Stimulated activated CD8-positive, alpha-beta memory T cell treated with anti-CD3 and anti-CD28 coated beads, Interleukin-7, amount 100 ng/mL, for 24 hours (primary cell): ENCODE results near the gene CCKAR.

Experiments
- DNase-seq: peaks from one replicate; pipeline ENCODE4 v3.0.0-alpha.2; 2020; ENCODE audit warnings: low read depth

The CCKAR gene

DNA sequence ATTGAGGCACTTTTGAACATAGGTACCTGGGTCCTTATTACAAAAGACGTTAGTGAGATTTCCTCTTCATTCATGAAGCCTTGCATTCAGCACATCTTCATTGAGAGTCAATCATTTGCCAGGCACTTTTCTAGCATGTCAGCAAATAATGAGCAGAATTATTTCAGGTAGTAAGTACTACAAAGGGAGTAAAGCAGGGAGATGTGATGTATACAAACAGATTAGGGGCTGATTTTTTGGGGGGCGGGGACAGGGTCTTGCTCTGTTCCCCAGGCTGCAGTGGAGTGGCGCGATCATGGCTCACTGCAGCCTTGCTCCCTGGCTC, 638 bp upstream of the CCKAR start:
- no peak for DNase-seq

DNA sequence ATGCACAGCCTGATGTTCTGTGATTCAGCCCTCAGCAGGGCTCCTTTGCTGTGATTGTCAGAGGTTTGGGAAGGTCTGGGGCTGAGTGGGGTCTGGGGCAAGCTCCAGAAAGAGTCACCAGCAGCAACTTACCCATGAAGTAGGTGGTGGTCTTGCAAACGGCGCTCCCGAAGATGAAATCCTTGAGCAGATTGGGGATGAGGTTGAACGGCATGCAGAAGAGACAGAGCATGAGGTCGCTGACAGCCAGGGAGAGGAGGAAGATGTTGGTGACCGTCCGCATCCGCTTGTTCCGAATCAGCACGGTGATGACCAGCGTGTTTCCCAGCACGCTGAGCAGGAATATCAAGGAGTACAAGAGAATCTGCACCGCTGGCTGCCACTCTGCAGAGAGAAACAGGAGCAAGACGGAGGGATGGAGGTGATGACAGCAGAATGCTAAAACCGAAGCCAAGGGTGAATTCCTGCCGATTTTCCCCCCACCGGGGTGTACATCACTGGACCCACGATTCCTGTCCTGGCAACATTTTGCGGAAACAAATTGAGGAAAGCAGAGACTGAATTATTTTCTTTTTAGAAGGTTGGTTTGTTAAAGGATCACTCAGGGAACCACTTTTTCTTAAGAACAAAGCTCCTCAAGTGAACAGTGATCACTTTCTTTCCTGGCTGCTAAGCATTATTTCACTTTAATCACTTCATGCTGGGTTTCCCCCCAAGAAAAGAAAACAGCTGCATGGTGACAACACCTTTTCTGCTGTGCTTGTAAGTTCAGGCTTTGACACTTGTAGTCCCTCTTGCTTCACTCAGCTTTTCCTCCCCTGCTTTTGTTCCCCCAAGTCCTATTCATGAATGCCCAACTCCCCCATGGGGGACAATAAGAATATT, 941 bp downstream of the CCKAR start:
- DNase-seq, result no peak

DNA sequence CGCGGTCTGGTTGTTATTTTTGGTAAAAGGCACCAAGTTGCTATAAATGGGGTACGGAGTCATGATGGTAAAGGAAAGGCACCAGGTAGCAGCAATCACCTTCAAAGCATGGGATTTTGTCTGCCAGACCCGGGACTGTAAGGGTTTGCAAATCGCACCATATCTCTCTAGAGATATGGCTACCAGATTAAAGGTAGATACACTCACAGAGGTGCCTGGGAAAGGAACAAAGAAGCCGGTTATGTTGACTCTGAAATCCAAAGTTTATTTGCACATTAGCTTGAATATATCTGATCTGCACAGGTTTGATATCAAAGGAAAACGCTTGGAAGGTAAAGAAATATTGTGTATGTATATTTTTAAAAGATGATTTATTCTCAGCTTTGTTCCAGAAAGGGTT, 4.6 kb downstream of the CCKAR start:
- DNase-seq, result no peak

DNA sequence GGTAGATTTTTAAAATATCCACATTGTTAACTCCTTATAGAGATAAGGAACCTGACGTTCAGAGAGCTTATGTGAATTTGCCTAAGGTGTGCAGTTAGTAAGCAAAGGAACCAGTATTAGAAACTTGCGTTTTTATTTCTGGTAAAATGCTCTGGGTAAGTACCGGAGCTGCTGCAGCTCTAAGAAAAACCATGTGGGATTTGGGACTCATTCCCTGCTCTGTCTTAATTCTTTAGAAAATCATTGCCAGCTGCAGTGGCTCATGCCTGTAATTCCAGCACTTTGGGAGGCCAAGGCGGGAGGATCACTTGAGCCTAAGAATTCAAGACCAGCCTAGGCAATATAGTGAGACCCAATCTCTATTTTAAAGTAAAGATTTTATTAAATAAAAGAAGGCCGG, 5.8 kb downstream of the CCKAR start:
- no peak for DNase-seq

DNA sequence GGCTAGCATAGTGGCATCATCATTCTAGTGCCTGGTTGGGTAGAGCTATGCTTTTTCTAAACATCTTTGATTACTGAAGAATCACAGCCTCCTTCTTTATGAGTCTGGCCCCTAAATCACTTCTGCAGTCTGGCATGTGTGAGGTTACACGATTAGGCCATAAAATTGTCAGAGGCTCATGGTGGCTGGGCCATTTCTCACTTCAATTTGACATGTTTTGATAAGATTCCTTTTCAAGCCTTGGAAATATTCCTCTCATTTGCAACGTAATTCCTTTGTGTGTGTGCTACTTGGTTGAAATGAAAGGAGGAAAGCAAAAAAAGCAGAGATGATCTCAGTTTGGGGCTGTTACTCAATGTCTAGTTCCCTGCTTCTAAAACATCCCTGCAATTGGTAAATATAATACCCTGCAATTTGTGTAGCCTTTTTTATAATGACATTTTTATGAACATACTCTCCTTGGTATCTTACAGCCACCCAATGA, 6.2 kb downstream of the CCKAR start:
- no peak for DNase-seq

DNA sequence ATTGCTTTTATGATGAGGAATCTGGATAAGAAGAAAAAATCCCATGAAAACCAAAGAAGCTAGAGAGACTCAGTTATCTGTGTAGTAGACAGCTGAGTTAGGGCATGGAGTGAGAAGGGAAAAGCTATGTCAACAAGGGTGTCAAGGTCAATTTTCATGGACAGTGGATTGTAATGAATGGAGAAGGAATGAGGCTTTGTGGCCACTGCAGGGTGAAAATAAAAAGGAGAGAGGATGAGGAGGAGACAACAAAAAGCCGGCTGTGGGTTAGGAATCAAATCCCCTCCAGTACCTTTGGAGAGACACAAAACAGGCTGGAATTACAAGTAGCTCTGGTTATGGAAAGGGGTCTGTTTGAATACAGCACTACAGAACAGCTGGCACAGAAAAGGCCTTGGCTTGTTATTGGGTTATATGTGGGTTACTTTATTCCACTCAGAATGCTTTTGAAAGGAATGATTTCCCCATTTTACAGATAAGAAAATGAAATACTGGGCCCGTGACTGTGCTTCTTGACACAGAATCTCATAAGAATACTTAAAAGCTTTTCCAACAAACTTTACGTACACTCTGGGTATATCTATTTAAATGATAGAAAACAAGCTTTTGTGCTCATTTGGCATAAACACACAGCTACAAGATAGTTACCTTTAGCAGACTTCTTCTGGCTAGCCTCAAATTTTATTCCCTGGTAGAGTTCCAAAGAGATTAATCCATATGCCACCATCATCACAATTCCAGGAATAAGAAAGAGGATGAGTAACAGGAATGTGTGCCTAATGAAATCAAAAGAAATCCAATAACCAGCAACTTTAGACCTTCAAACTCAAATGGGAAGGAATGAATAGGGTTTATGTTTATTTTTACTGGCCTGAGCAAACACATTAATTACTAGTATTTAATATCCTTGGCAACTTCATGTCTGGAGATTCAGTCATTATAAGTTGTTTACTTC, 7.5 kb downstream of the CCKAR start:
- no peak for DNase-seq

DNA sequence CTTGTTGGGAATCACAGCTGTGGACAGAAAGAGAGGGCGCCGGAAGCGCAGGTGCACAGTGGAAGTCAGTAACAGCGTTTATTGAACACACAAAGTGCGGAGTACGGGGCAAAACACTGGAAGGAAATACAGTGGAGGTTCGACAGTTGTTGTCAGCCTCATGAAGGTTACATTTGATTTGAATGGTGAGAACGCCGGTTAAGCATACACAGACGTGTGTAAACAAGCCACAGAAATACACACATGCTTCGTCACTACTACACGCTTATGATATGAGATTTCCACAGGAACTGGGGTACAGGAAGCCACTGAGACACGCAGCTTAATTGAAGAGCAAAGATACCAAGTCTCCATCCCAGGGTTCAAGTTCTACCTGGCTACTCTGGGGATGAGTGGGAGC, 12.0 kb downstream of the CCKAR start:
- no peak for DNase-seq

DNA sequence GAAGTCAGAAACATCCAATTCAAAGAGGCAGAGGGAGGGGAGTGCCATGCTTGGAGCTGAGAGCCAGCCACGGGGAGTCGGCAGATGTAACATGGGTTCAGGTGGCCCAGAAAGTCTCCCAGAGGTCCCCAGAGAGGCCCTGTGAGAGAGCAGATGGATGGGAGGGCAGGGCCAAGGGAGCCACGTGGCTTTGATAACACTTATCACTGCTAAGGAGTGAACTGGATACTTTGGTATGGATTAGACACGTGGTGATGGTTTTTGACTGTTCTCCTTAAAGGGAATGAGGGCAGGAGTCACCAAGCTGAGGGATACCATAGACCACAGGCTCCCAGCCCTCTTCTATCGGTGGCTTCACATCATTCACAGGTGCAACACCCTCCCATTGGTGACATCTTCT, 13.7 kb downstream of the CCKAR start:
- no peak for DNase-seq

DNA sequence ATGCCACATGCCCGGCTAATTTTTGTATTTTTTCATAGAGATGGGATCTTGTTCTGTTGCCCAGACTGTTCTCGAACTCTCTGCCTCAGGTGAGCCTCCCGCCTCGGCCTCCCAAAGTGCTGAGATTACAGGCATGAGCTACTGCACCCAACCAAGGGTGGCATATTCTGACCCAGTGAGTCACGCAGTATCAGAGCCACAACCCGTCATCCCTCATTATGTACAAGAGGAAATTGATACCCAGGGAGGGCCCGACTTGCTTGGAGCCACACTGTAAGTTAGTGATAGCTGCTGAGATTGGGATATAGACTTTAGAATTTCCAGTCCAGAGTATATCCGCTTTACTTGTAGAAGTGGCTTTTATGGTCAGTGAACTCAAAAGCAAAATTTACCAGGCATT, 14.6 kb downstream of the CCKAR start:
- no peak for DNase-seq

DNA sequence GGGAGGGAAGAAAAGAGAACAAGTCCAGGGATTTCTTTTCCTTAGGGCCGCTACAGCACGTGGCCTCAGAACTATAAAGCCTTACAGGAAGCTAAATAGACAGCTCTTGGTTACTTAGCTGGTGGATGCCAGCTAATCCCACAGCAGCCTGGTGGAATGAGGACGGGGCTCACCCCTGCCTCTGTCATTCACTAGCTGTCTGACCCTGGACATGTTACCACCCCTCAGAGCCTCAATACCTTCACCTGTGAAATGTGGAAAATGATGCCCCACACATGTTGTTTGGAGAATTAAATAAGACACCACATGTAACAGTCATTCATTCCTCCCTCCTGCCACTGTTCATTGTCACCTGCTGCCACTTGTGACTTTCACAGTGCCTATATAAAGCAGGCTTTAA, 15.7 kb downstream of the CCKAR start:
- DNase-seq, result no peak

DNA sequence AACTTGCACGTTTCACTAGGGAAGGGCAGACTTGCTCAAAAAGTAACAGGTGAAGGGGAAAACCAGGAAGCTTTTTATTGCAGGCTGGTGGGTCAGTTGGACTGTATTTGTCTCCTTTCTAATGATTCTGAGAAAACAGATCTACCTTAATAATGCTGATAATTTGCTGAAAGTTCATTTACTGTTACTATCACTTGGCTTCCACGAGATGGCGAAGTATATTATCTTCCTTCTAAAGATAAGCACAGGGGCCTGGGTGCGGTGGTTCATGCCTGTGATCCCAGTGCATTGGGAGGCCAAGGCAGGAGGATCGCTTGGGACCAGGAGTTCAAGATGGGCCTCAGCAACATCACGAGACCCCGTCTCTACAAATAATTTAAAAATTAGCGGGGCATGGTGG, 16.4 kb downstream of the CCKAR start:
- no peak for DNase-seq

DNA sequence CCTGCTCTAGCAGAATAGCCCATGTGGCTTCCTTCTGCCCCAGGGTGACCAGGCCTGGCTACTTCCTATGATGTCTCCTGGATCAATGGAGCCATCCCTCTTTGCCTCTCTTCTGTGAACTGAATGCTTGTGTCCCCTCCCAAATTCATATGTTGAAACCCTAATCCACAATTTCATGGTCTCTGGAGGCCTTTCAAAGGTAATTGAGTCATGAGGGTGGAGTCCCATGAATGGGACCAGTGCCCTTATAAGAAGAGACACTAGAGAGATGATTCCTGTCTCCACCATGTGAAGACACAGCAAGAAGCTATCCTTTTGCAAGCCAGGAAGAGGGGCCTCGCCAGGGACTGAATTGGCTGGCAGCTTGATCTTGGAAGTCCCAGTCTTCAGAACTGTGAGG, 18.4 kb downstream of the CCKAR start:
- no peak for DNase-seq

DNA sequence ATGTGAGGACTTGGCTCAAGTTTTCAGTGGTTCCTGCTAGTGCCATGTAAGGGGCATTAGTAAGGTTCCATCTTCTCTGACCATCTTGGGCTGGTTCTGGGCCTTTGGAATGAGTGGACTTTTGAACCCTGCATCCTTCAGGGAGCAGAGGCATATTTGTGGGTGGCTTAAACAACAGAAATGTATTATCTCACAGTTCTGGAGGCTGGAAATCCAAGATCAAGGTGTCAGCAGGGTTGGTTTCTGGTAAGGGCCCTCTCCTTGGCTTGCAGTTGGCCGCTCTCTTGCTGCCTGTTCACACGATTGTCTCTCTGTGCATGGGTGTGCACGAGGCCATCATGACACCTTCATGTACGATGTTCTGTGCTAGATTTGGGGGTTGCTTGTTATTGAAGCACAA, 21.3 kb downstream of the CCKAR start:
- DNase-seq, result no peak

DNA sequence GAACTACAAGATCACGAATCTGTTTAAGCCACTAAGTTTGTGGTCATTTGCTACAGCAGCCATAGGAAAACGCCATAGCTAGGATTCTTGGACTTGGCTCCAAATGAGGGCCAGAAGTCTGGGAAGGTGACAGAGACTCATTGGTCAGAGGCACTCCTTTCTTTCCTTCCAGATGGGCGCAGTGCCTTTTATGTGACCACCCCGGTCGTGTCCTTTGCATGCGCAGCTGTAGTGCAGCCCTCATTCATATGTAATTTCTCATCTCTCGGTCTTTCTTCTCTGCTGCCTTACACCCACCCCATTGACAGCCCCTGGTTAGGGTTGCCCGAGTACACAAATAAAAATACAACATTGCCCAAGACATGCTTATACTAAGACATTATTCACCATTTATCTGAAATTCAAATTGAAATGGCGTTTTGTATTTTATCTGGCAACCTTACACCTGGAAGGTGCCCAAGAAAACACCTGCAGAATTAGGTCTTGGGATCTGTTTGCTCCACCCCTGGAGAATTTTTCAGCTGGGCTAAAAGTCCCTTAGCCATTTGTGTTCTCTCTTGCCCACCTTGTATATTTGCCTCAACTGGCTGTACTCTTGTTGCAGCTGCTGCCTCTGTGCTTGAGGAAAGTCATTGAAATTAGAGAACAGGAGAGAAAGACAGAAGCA, 21.9 kb downstream of the CCKAR start:
- DNase-seq, result no peak

DNA sequence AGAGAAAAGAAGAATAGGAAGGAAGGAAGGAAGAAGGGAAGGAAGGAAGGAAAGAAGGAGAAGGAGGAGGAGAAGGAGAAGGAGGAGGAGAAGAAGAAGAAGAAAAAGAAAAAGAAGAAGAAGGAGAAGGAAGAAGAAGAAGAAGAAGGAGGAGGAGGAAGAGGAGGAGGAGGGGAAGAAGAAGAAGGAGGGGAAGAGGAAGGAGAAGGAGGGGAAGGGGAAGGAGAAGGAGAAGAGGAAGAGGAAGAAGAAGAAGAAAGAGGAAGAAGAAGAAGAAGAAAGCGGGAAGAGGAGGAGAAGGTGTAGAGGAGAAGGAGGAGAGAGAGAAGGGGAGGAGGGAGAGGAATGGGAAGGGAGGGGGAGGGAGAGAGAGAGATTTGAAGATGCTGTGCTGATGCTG, 22.6 kb downstream of the CCKAR start:
- DNase-seq, result no peak

DNA sequence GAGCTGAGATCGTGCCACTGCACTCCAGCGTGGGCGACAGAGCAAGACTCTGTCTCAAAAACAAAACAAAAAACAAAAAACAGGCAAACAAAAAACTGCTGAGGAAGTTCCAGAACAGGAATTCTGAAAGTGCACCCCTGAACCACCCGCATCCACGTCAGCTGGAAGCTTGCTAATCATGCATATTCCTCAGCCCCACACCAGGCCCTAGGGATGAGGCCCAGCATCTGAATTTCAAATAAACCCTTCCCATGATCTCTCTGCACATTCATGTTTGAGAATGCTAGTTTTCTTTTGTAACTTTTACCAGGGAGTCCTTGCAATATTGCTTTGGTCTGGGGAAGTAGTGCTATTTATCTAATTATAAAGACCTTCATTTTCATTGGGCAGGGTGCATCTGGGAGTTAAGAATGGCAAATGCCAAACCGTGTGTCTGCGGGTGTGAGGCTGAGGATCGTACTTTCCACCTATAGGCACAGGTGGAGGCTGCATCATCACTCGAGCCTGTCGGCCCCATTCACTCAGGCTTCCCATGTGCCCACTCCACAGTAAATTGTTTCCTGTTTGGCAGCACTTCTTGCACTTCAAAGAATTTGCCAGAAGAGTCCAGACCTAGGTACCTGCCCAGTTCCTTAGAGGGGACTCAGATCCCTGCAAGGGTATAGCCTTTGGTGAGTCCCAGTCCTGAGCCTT, 23.6 kb downstream of the CCKAR start:
- DNase-seq, result no peak

DNA sequence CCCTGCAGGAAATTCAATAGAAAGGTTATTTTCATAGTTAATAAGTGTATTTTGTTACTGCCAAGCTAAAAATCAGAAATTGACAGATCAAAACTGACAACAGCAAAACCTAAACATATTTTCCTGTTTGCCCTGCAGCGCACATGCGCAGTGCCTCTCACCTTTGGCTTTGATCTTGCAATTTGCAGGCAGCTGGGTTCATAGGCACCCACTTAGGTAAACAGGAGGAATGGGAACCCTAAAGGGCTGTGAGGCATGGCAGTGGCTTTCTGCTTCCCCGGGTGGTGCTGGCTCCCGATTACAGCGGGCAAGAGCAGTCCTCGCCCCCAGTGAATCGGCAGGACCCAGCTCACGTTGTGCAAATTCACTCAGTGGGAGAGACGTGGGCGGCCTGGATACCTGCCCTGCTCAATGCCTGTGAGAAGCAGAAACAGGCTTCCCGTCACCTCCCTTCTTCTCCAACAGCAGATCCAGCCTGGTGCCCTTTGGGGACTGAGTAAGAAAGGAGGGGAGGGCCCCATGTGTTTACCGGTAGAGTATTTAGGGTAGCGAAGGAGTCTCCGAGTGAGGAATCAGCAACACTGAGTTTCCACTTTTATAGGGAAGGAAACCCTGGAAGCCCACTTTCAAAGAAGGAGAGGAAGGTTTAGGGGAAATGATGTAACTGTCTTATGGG, 25.7 kb downstream of the CCKAR start:
- DNase-seq, result no peak

DNA sequence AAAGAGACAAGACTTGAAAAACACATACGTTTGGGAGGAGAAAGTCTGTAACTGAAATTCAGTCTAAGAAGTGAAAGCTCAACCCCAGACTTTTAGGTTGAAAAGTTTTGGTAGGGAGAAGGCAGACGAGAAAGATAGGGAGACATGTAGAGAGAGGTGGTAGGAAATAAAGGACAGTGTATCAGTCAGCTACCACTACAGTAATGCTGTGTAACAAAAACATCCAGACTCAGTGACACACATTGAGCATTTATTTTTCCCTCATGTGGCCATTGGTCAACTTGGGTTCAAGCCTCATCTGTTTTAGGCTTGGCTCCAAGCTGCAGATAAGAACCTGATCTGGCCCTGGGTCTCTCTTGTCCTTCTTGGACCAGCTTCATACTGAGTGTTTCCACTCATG, 26.9 kb downstream of the CCKAR start:
- DNase-seq, result no peak

DNA sequence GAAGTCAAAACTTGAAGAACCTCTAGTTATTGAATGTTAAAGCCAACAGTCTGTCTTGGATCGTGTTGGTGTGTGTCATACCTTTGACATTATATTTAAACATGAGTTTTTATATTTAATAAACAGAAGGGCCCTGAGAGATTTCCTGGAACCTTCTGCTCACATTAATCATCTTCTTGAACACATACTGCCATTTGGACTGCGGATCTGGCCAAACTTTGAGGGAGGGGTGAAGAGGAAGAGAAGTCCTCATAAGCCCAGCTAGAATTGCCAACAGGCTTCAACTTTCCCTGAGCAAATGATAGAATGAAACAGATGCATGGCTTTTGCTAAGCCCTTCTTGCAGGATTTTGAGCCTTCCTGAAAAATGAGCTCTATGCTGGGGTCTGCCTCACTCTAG, 27.4 kb downstream of the CCKAR start:
- no peak for DNase-seq

DNA sequence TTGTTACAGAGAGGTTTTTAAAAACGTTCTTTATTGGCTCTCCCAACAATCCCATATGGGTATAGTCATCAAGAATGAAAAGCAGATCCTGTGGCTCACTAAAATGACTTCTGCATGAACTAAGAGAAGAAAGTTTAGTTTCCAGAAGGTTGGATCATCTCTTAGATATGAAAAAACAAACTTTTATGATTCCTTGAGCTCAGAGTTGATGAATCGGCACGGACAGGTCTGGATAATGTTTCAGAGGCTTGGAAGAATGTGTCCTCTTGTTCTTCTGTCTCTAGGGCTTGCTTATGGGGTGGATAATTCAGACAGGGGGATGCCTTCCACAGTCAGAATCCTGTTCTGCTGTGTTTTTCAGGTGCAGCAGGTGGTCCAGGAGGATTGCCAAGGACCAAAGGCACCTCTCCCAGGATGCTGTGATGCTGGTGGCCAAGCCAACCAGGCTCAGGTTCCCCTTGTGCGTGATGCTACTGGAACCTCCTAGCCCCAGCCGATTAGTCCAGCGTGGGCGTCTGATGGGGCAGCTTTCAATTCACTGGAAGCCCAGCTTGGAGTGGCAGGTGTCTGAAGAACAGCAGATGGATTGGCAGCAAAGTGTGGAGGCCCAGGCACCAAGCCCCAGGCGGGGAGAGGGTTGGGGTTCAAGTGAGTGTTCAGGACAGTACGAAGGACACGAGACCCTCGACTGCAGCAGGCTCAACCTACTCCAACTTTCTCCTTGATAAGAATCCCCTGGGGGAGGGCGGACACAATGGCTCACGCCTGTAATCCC, 30.3 kb downstream of the CCKAR start:
- DNase-seq, result no peak
